DMS79 (cell line): ENCODE measurements around the gene ABTB2.
"Not testable (repeated sequence)": the region's sequence is repeated elsewhere in the genome, so short reads cannot be mapped to it uniquely, and the experiment has no call there.

ENCODE experiments used
- DNase-seq: peaks from one replicate; lab custom pipeline; 2025; lab: John Stamatoyannopoulos, UW

Gene ABTB2

GRCh38 chr11:34239465-34240149 is 118.2 kb downstream of the ABTB2 start:
- DNase-seq: no peak

GRCh38 chr11:34238966-34239365 is 118.8 kb downstream of the ABTB2 start:
- DNase-seq: no peak

- DNase-seq: no peak
These were observed 119.3 kb downstream of the ABTB2 start for GRCh38 chr11:34238533-34238932.

- no peak for DNase-seq
These were observed 121.2 kb downstream of the ABTB2 start for GRCh38 chr11:34236572-34236971.

- no peak for DNase-seq
These were observed 122.2 kb downstream of the ABTB2 start for GRCh38 chr11:34235591-34236071.

GRCh38 chr11:34235189-34235588 is 122.6 kb downstream of the ABTB2 start:
- no peak for DNase-seq

- DNase-seq: no peak
These were observed 123.6 kb downstream of the ABTB2 start for GRCh38 chr11:34234086-34234740.

- DNase-seq: no peak
These were observed 124.6 kb downstream of the ABTB2 start for GRCh38 chr11:34233215-34233614.

- DNase-seq: no peak
These were observed 125.0 kb downstream of the ABTB2 start for GRCh38 chr11:34232807-34233206.

- DNase-seq: no peak
These were observed 131.6 kb downstream of the ABTB2 start for GRCh38 chr11:34226210-34226609.

- DNase-seq: no peak
These were observed 132.7 kb downstream of the ABTB2 start for GRCh38 chr11:34225091-34225490.

GRCh38 chr11:34224434-34224966 is 133.3 kb downstream of the ABTB2 start:
- no peak for DNase-seq

GRCh38 chr11:34223907-34224306 is 133.9 kb downstream of the ABTB2 start:
- no peak for DNase-seq

GRCh38 chr11:34223021-34223813 is 134.6 kb downstream of the ABTB2 start:
- no peak for DNase-seq

- no peak for DNase-seq
These were observed 135.8 kb downstream of the ABTB2 start for GRCh38 chr11:34222030-34222429.

- DNase-seq: no peak
These were observed 137.9 kb downstream of the ABTB2 start for GRCh38 chr11:34219941-34220370.

GRCh38 chr11:34219279-34219678 is 138.5 kb downstream of the ABTB2 start:
- no peak for DNase-seq

GRCh38 chr11:34218756-34219155 is 139.1 kb downstream of the ABTB2 start:
- DNase-seq: not testable (repeated sequence)

- no peak for DNase-seq
These were observed 139.7 kb downstream of the ABTB2 start for GRCh38 chr11:34218067-34218466.

GRCh38 chr11:34216706-34217105 is 141.1 kb downstream of the ABTB2 start:
- peak; percentile 44 for DNase-seq

GRCh38 chr11:34215806-34216453 is 141.9 kb downstream of the ABTB2 start:
- no peak for DNase-seq
